Lung microvascular endothelial cell (primary cell): Measurements from ENCODE around the gene KIAA0408. TPM values are rescaled to one million over a fixed set of nuclear protein-coding genes. Genes with fewer than 3 reads are reported as not detected.

ENCODE experiments used
- DNase-seq, 2 donors: peaks; one replicate each; pipeline versions ENCODE4 v3.0.0 to v3.0.0-alpha.2; 2010; ENCODE audit warnings: low read depth in 2 of 2
- total RNA-seq: library from RNA; depleted of rRNA; stranded (reverse); fragments of >200 nt; gene quantifications from 2 replicates; pipeline ENCODE4 v1.2.1, GENCODE V29; 2014

The KIAA0408 gene
- total RNA-seq: not detected in 2 replicates

GRCh38 chr6:127459231-127459641, at the start of gene KIAA0408:
Gene KIAA0408, minus strand, starts transcription at chr6:127459389. Its CDS starts 5,408 bp downstream, at chr6:127453981.
- peak in 1 of 2 donors; percentile 24 for DNase-seq

- no peak for DNase-seq
Measured at GRCh38 chr6:127506894-127507293, 47.7 kb upstream of the KIAA0408 start.

- no peak for DNase-seq
Measured at GRCh38 chr6:127503022-127503421, 43.8 kb upstream of the KIAA0408 start.

GRCh38 chr6:127497410-127497809, 38.2 kb upstream of the KIAA0408 start:
- no peak for DNase-seq

- peak in 1 of 2 donors; percentile 45 for DNase-seq
Measured at GRCh38 chr6:127496471-127496870, 37.3 kb upstream of the KIAA0408 start.

GRCh38 chr6:127494240-127494767, 35.1 kb upstream of the KIAA0408 start:
- DNase-seq: no peak

GRCh38 chr6:127489248-127489647, 30.1 kb upstream of the KIAA0408 start:
- no peak for DNase-seq

- DNase-seq: no peak
Measured at GRCh38 chr6:127486934-127487333, 27.7 kb upstream of the KIAA0408 start.

GRCh38 chr6:127484212-127484863, 25.1 kb upstream of the KIAA0408 start:
- peak; percentile 6 to 34 for DNase-seq

- no peak for DNase-seq
Measured at GRCh38 chr6:127483399-127484055, 24.3 kb upstream of the KIAA0408 start.

- no peak for DNase-seq
Measured at GRCh38 chr6:127482325-127482724, 23.1 kb upstream of the KIAA0408 start.

GRCh38 chr6:127481628-127482027, 22.4 kb upstream of the KIAA0408 start:
- DNase-seq: peak; percentile 13 to 48

- DNase-seq: no peak
Measured at GRCh38 chr6:127481111-127481510, 21.9 kb upstream of the KIAA0408 start.

- DNase-seq: no peak
Measured at GRCh38 chr6:127477658-127478057, 18.5 kb upstream of the KIAA0408 start.

- no peak for DNase-seq
Measured at GRCh38 chr6:127475823-127476176, 16.6 kb upstream of the KIAA0408 start.

- DNase-seq: no peak
Measured at GRCh38 chr6:127475135-127475822, 16.1 kb upstream of the KIAA0408 start.

GRCh38 chr6:127471379-127472255, 12.4 kb upstream of the KIAA0408 start:
- no peak for DNase-seq

GRCh38 chr6:127468936-127469335, 9.7 kb upstream of the KIAA0408 start:
- DNase-seq: no peak

- DNase-seq: no peak
Measured at GRCh38 chr6:127466416-127466815, 7.2 kb upstream of the KIAA0408 start.

- peak; percentile 70 to 78 for DNase-seq
Measured at GRCh38 chr6:127464881-127465459, 5.8 kb upstream of the KIAA0408 start.
